Fibroblast of lung (primary cell): Measurements from ENCODE around the gene TMEM221. TPM values are rescaled to one million over a fixed set of nuclear protein-coding genes. Genes with fewer than 3 reads are reported as not detected.

Experiments
- DNase-seq, 2 donors: peaks; one replicate each; pipeline versions ENCODE4 v3.0.0 to v3.0.0-alpha.2; 2010; ENCODE audit warnings: low read depth in 2 of 2
- H2AFZ ChIP-seq: 2 replicates; pipeline ENCODE4 v1.5.1; 2012; ENCODE audit warnings: low read length, control low read depth, inconsistent platforms
- H3K27ac ChIP-seq: 2 replicates; pipeline ENCODE4 v1.5.1; 2011; ENCODE audit warnings: low read length, control low read depth; ENCODE audit not compliant: insufficient read depth
- H3K27me3 ChIP-seq: 2 replicates; pipeline ENCODE4 v1.5.1; 2011; ENCODE audit warnings: mild to moderate bottlenecking, low read length; ENCODE audit not compliant: control insufficient read depth, insufficient read depth
- H3K36me3 ChIP-seq: 2 replicates; pipeline ENCODE4 v1.5.1; 2011; ENCODE audit warnings: low read length; ENCODE audit not compliant: control insufficient read depth, insufficient read depth
- H3K4me1 ChIP-seq: 2 replicates; pipeline ENCODE4 v1.5.1; 2011; ENCODE audit warnings: low read length; ENCODE audit not compliant: control insufficient read depth, insufficient read depth; ENCODE audit errors: extremely low read depth
- H3K4me2 ChIP-seq: 2 replicates; pipeline ENCODE4 v1.5.1; 2011; ENCODE audit warnings: low read length, control low read depth; ENCODE audit not compliant: insufficient read depth; ENCODE audit errors: extremely low read depth
- H3K4me3 ChIP-seq, 4 experiments: fragments of 200-600 bp in 1 of 4; sonication (generic) in 1 of 4; replicated peaks in 1 of 4; 2 replicates each; pipeline ENCODE4 v1.5.1; 2011 to 2016; ENCODE audit warnings: low read length in 4 of 4, low read depth in 3 of 4, mild to moderate bottlenecking in 3 of 4, control low read depth in 2 of 4, inconsistent platforms in 1 of 4, mixed read lengths in 1 of 4; ENCODE audit not compliant: insufficient read depth in 1 of 4; ENCODE audit errors: control extremely low read depth in 1 of 4
- H3K79me2 ChIP-seq: 2 replicates; pipeline ENCODE4 v1.5.1; 2012; ENCODE audit warnings: mild to moderate bottlenecking, low read length, inconsistent platforms; ENCODE audit not compliant: control insufficient read depth, insufficient read depth
- H3K9ac ChIP-seq: 2 replicates; pipeline ENCODE4 v1.5.1; 2011; ENCODE audit warnings: mild to moderate bottlenecking, low read length, control low read depth; ENCODE audit not compliant: insufficient read depth
- H3K9me3 ChIP-seq: 2 replicates; pipeline ENCODE4 v1.5.1; 2012; ENCODE audit warnings: low read depth, low read length; ENCODE audit not compliant: control insufficient read depth, insufficient read depth
- H4K20me1 ChIP-seq: 2 replicates; pipeline ENCODE4 v1.5.1; 2011; ENCODE audit warnings: low read length; ENCODE audit not compliant: control insufficient read depth, insufficient read depth; ENCODE audit errors: extremely low read depth
- CTCF ChIP-seq, 2 donors: IDR thresholded peaks in 1 of 2; conservative IDR thresholded peaks in 1 of 2; 1 replicate in 1 of 2; 2 replicates in 1 of 2; pipeline ENCODE4 v1.5.1; 2011 to 2012; ENCODE audit warnings: low read length in 2 of 2, control low read depth in 1 of 2, inconsistent platforms in 1 of 2, low read depth in 1 of 2, mild to moderate bottlenecking in 1 of 2
- EZH2 ChIP-seq: IDR thresholded peaks from 2 replicates; pipeline ENCODE4 v1.5.1; 2012; ENCODE audit warnings: low read length, control low read depth, mild to moderate bottlenecking; ENCODE audit errors: missing control alignments
- polyA plus RNA-seq, 2 donors: library from polyadenylated mRNA; depleted of rRNA in 1 of 2; stranded (reverse) in 1 of 2; unstranded in 1 of 2; fragments of >200 nt; gene quantifications; 2 replicates each; pipeline ENCODE4 v1.2.1, GENCODE V29; 2011 to 2012; ENCODE audit warnings: missing spikeins in 1 of 2
- total RNA-seq: library from RNA; depleted of rRNA; stranded (reverse); fragments of >200 nt; gene quantifications from 2 replicates; pipeline ENCODE4 v1.2.1, GENCODE V29; 2014

The TMEM221 gene
- total and polyA plus RNA-seq, 2 donors (not counting 1 experiment from before 2014, with no cell fraction given): 0.17 TPM; not detected in 1

DNA sequence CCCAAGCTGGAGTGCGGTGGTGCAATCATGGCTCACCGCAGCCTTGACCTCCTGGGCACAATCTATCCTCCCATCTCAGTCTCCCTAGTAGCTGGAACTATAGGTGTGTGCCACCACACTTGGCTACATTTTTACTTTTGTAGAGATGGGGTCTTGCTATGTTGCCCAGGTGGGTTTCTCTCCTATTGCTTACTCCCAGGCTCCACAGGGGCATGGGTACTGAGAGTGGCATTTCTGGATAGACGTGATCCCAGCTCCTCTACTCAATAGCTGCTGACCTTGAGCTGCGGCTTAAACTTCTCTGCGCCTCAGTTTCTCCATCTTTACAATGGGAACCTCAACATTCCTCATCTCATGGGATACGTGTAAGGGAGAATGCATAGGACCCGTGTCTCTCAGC, 17.1 kb downstream of the TMEM221 start:
- DNase-seq: no peak
- Histone ChIP-seq H3K4me1 (no peaks in the 10 kb centered on the region), H3K27me3 (no peaks in the 10 kb centered on the region), H3K79me2 (no peaks in the 10 kb centered on the region), H3K4me3 (no peak overlapping the region), H3K36me3 (no peaks in the 10 kb centered on the region), H3K9ac (no peak overlapping the region), H3K27ac (no peak overlapping the region), H3K4me2 (no peak overlapping the region), H4K20me1 (no peaks in the 10 kb centered on the region), H2AFZ (no peak overlapping the region), H3K9me3 (no peaks in the 10 kb centered on the region)
- no peak for TF ChIP-seq CTCF (conservative IDR thresholded peaks at IDR 0.05 in 1 of 2, IDR thresholded peaks at IDR 0.05 in 1 of 2; ENCODE audit: low read depth in 1 of 2, low read length in 2 of 2)
- no peak for TF ChIP-seq EZH2

DNA sequence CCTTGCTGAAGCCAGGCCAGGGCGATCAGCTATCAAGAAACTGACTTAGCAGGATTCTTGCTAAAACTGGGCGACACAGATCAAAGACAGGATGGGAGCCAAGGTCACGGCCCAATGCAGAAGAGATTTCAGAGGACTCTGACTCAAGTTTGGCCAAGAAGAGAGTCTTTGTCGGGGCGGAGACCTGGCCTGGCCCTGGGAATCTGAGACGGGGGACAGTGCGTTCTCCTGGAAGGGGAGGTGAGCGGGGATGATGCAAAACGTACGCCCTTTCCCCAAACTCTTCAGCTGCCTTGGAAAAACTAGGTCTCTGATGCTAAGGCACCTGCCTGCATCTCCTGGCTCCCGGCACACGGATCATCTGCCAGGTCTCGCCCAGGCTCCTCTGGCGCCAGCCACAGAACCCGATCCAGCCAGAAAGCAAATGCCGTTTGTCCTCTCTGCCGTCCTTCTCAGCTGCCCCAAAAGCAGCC, 18.8 kb downstream of the TMEM221 start:
- DNase-seq: no peak
- Histone ChIP-seq H3K4me1 (no peaks in the 10 kb centered on the region), H3K27me3 (no peaks in the 10 kb centered on the region), H2AFZ (no peak overlapping the region), H3K27ac (no peak overlapping the region), H3K4me2 (no peak overlapping the region), H4K20me1 (no peaks in the 10 kb centered on the region), H3K79me2 (no peaks in the 10 kb centered on the region), H3K9me3 (no peaks in the 10 kb centered on the region), H3K36me3 (no peaks in the 10 kb centered on the region), H3K4me3 (no peak overlapping the region), H3K9ac (no peak overlapping the region)
- TF ChIP-seq CTCF (conservative IDR thresholded peaks at IDR 0.05 in 1 of 2, IDR thresholded peaks at IDR 0.05 in 1 of 2; ENCODE audit: low read depth in 1 of 2, low read length in 2 of 2): no peak
- TF ChIP-seq EZH2: no peak

DNA sequence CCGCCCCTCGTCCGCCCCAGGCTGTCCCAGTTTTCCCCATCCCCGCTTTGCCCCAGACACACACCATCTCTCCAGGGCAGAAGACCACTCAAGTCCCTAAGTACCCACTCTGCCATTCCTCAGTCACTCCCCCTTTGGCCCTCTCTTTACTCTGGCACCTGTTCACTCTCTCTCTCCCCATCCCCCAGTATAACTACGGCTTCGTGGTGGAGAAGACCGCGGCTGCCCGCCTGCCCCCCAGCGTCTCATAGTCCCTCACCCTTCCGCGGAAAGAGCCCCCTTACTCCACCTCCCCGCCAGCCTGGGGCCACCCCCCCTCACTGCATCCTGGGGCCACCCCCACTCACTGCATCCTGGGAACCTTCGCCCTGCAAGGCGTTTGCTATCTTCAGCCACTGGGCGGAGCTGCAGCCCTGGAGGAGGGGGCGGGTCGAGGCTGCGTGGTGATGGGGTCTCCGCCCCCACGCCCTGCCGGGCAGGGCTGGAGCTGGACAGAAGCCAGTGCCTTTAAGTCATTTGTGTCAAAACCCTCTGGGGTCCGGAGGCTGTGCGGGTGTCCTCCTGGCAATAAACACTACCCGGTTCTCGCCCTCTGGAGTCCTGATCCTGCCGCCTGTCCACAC, 23.6 kb downstream of the TMEM221 start:
- Histone ChIP-seq H3K4me2 (no peak overlapping the region), H2AFZ (no peak overlapping the region), H3K4me1 (no peaks in the 10 kb centered on the region), H3K9me3 (no peaks in the 10 kb centered on the region), H4K20me1 (no peaks in the 10 kb centered on the region), H3K27ac (no peak overlapping the region), H3K79me2 (no peaks in the 10 kb centered on the region), H3K4me3 (no peak overlapping the region), H3K9ac (no peak overlapping the region), H3K36me3 (peaks cover 1% of the 10 kb centered on the region), H3K27me3 (no peaks in the 10 kb centered on the region)
- peak in 1 of 2 donors; percentile 36 for DNase-seq
- peak; percentile 24 to 52 for TF ChIP-seq CTCF (conservative IDR thresholded peaks at IDR 0.05 in 1 of 2, IDR thresholded peaks at IDR 0.05 in 1 of 2; ENCODE audit: low read depth in 1 of 2, low read length in 2 of 2)
- no peak for TF ChIP-seq EZH2
